ENCODE data around the gene MCOLN1. TPM values are rescaled to one million over a fixed set of nuclear protein-coding genes. Genes with fewer than 3 reads are reported as not detected.

Gene MCOLN1
- total RNA-seq, 2 experiments from 2014 or later, result 7.8 to 18.3 TPM

DNA sequence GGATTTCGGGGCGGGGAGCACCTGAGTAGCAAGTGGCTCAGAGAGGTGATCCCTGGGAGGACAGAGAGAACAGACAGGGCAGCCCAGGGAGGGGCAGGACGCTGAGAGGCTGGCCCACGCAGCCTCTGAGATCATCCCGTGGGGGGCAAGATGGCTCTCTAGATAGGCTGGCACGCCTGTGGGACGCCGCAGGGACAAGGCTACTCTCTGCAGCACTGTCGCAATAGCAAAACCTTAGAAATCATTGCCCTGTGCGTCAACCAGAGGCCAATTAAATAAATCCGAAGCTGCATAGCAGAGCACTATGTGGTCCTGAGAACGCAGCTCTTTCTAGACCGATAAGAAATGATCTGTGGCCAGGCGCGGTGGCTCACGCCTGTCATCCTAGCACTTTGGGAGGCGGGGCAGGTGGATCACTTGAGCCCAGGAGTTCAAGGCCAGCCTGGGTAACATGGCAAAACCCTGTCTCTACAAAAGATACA lies 38.7 kb upstream of the MCOLN1 start:
- no peak overlapping the region for H2AFZ ChIP-seq (ENCODE audit: low read length)

DNA sequence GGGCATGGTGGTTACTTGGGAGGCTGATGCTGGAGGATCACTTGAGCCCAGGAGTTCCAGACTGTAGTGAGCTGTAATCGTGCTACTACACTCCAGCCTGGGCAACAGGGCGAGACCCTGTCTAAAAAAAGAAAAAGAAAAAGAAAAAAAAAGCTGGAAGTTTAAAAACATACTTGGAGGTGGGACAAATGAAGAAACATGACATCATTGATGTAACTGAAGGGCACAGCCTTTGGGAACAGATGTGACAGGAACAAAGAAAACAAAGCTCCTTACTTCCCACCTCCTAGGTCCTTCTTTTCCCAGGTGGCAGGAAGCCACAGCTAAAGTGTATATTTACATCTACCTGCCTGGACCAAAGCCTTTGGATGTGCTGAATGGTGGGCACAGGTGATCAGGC lies 35.5 kb upstream of the MCOLN1 start:
- intact Hi-C loops (cut with micrococcal nuclease; ENCODE audit: unreplicated experiment), result no loop called here
- H3K4me1 ChIP-seq (ENCODE audit: insufficient read depth, low read length, poor library complexity, severe bottlenecking), result peaks cover 4% of the 10 kb centered on the region
- no peaks in the 10 kb centered on the region for H3K9me2 ChIP-seq (ENCODE audit: insufficient read depth, low read length)
- no peak overlapping the region for H2AFZ ChIP-seq (ENCODE audit: low read length)
- TF ChIP-seq, protein P1, sequence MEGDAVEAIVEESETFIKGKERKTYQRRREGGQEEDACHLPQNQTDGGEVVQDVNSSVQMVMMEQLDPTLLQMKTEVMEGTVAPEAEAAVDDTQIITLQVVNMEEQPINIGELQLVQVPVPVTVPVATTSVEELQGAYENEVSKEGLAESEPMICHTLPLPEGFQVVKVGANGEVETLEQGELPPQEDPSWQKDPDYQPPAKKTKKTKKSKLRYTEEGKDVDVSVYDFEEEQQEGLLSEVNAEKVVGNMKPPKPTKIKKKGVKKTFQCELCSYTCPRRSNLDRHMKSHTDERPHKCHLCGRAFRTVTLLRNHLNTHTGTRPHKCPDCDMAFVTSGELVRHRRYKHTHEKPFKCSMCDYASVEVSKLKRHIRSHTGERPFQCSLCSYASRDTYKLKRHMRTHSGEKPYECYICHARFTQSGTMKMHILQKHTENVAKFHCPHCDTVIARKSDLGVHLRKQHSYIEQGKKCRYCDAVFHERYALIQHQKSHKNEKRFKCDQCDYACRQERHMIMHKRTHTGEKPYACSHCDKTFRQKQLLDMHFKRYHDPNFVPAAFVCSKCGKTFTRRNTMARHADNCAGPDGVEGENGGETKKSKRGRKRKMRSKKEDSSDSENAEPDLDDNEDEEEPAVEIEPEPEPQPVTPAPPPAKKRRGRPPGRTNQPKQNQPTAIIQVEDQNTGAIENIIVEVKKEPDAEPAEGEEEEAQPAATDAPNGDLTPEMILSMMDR (conservative IDR thresholded peaks at IDR 0.05; ENCODE audit: low read length), result no peak
- no peak for TF ChIP-seq EZH2phosphoT487 (IDR thresholded peaks at IDR 0.05; ENCODE audit: borderline replicate concordance, low read depth, low read length)
- BruUV-seq (replicated peaks), result no TSS peak
- POLR2A ChIA-PET, result interaction anchor here (1.1 kb wide), 1 partner anchor 36 kb away, joined by 3 read pairs; no protein-coding TSS in a partner anchor
- no peaks in the 10 kb centered on the region for H3K36me3 ChIP-seq (ENCODE audit: insufficient read depth, low read length)
- no peak overlapping the region for H3K4me2 ChIP-seq (ENCODE audit: low read length)
- no peak for DNase-seq (ENCODE audit: low spot score)
- no peak overlapping the region for H3K4me3 ChIP-seq (ENCODE audit: low read depth, low read length, poor library complexity, severe bottlenecking)
- H4K20me1 ChIP-seq (ENCODE audit: insufficient read depth, low read length), result no peaks in the 10 kb centered on the region
- H3K9me3 ChIP-seq (ENCODE audit: low read length), result no peaks in the 10 kb centered on the region
- CTCF ChIA-PET (ENCODE audit: unreplicated experiment), result no interaction called here
- H3K79me2 ChIP-seq (ENCODE audit: insufficient read depth, low read depth, low read length), result no peaks in the 10 kb centered on the region
- H3K27ac ChIP-seq (ENCODE audit: low read depth, low read length, poor library complexity, severe bottlenecking), result no peak overlapping the region

More for the DNA sequence above, 38.7 kb upstream of the MCOLN1 start:
- TF ChIP-seq EZH2phosphoT487 (IDR thresholded peaks at IDR 0.05; ENCODE audit: borderline replicate concordance, low read depth, low read length), result no peak
- TF ChIP-seq, protein P1 (conservative IDR thresholded peaks at IDR 0.05; ENCODE audit: low read length), result no peak
- Histone ChIP-seq H4K20me1 (ENCODE audit: insufficient read depth, low read length) (no peaks in the 10 kb centered on the region), H3K9me3 (ENCODE audit: low read length) (no peaks in the 10 kb centered on the region), H3K4me2 (ENCODE audit: low read length) (no peak overlapping the region), H3K4me3 (ENCODE audit: low read depth, low read length, poor library complexity, severe bottlenecking) (no peak overlapping the region), H3K4me1 (ENCODE audit: insufficient read depth, low read length, poor library complexity, severe bottlenecking) (no peaks in the 10 kb centered on the region), H3K9me2 (ENCODE audit: insufficient read depth, low read length) (no peaks in the 10 kb centered on the region), H3K27ac (ENCODE audit: low read depth, low read length, poor library complexity, severe bottlenecking) (no peak overlapping the region), H3K79me2 (ENCODE audit: insufficient read depth, low read depth, low read length) (no peaks in the 10 kb centered on the region), H3K36me3 (ENCODE audit: insufficient read depth, low read length) (no peaks in the 10 kb centered on the region)
- no TSS peak for BruUV-seq (replicated peaks)
- ChIA-PET CTCF (ENCODE audit: unreplicated experiment) (no interaction called here), POLR2A (no interaction called here)
- intact Hi-C loops (cut with micrococcal nuclease; ENCODE audit: unreplicated experiment), result no loop called here
- no peak for DNase-seq (ENCODE audit: low spot score)

DNA sequence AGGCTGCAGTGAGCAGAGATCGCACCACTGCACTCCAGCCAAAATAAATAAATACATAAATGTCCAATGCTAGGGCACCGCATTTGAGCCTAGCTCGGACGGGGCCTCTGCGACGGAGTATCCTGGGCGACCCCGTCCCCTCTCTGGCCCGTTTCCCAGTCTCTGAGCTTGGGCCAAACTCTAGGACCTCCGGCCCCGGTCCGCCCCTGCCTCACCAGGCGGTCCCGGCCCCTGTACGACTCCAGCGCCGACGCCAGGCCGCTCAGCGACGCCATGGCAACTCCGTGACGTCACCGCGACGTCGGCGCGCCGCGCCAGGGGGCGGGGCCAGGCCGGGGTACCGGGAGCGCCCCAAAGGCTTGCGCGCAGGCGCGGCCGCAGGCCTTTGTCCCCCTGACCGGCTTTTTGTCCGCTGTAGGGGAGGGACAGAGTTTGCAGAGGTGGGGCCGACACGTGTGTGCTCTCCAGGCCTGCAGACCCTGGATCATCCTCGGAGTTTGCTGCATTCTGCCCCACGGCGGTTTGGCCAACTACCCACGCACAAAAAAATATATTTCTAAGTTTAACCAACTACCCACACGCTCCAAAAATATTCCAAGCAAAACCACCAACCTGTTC lies 33.6 kb upstream of the MCOLN1 start, which contains the start of gene PEX11G:
PEX11G (minus strand) TSS at position 300 of the 618 bp plus-strand sequence; CDS start at position 275, 25 bp downstream.
- ChIA-PET POLR2A (no interaction called here), CTCF (ENCODE audit: unreplicated experiment) (no interaction called here)
- peak; percentile 80 for DNase-seq (ENCODE audit: low spot score)
- BruUV-seq (replicated peaks), result no TSS peak
- no peaks in the 10 kb centered on the region for H3K36me3 ChIP-seq (ENCODE audit: insufficient read depth, low read length)
- intact Hi-C loops (cut with micrococcal nuclease; ENCODE audit: unreplicated experiment), result no loop called here
- H3K9me2 ChIP-seq (ENCODE audit: insufficient read depth, low read length), result no peaks in the 10 kb centered on the region
- H3K4me3 ChIP-seq (ENCODE audit: low read depth, low read length, poor library complexity, severe bottlenecking), result peak within 1 kb of the TSS; percentile 67
- peak within 1 kb of the TSS; percentile 80 for H2AFZ ChIP-seq (ENCODE audit: low read length)
- TF ChIP-seq, protein P1 (conservative IDR thresholded peaks at IDR 0.05; ENCODE audit: low read length), result no peak
- no peak for TF ChIP-seq EZH2phosphoT487 (IDR thresholded peaks at IDR 0.05; ENCODE audit: borderline replicate concordance, low read depth, low read length)
- peak within 1 kb of the TSS; percentile 61 for H3K4me2 ChIP-seq (ENCODE audit: low read length)
- peaks cover 4% of the 10 kb centered on the region for H3K4me1 ChIP-seq (ENCODE audit: insufficient read depth, low read length, poor library complexity, severe bottlenecking)
- H3K9me3 ChIP-seq (ENCODE audit: low read length), result no peaks in the 10 kb centered on the region
- H3K27ac ChIP-seq (ENCODE audit: low read depth, low read length, poor library complexity, severe bottlenecking), result no peak within 1 kb of the TSS
- H4K20me1 ChIP-seq (ENCODE audit: insufficient read depth, low read length), result no peaks in the 10 kb centered on the region
- H3K79me2 ChIP-seq (ENCODE audit: insufficient read depth, low read depth, low read length), result no peaks in the 10 kb centered on the region

Measured in OCI-LY7 (cell line).